ENCODE data around the gene PROS1.
A peak's percentile ranks its signal among the peaks of the same experiment; 100 is the strongest.

Gene PROS1

DNA sequence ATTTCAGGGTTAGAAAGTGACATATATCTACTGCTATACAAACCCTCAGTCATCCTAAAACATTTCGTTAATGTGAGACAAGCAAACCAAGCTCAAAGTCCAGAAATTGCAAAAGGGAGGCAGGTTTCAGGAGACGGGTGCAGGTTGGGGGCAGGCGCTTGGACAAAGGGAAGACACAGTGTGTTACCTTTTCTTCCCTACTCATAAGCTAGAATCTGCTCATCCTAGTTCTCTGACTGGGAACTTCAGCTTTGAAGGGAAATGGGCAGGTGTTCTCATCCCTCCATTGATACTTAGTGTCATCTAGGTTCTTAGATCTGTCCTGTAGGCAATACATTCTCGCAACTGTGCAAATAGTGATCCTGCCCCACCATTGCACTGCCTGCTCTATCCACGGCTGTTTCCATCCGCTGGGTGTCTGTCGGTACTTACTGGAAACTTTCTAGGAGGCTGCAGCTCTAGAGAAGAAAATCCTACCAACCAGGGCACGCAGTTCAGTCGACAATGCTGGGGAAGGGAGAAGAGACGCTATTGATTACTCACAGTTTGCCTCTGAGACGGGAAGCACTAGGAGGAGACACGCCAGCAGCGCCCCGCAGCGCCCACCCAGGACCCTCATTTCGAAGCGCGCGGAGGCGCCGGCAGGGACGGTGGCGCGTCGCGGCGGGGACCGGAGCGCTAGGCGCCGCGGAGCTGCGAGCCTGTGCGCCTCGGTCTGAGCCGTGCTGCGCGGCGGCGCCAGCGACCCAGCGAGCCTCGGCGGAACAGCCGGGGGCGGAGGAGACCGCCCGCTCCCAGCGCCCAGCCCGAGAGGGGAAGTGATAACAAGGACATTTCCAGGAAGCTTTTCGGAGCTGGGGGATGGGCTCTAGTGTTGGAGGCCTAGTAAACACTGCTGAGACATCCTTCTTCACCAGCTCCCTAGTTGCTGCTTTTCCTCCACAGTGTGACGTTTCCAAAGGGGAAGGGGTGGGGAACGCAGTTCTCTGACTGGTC is at the start of gene PROS1:
Gene PROS1 (minus strand): TSS at position 766 of the 996 bp plus-strand sequence. CDS start 147 bp downstream, at position 619.
- peak; percentile 35 for DNase-seq (ENCODE audit: low read depth)

DNA sequence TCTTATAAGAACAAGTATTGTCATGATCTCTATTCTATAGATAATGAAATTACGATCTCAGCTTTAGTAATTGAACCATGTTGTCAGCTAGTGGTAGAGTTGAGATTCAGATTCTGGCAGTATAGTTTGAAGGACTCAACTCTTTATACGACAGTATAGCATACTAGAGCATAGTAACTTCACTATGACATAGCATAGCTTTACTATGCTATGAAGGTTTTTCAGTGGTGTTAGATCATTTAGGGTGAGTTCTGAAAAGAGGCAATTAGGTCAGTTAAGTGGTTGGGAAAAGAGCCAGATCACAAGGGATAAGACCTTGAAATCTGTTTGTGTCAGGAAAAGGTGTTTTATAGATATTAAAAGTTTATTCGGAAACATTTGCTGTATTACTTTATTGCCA is 46.6 kb upstream of the PROS1 start:
- DNase-seq (ENCODE audit: low read depth): no peak

DNA sequence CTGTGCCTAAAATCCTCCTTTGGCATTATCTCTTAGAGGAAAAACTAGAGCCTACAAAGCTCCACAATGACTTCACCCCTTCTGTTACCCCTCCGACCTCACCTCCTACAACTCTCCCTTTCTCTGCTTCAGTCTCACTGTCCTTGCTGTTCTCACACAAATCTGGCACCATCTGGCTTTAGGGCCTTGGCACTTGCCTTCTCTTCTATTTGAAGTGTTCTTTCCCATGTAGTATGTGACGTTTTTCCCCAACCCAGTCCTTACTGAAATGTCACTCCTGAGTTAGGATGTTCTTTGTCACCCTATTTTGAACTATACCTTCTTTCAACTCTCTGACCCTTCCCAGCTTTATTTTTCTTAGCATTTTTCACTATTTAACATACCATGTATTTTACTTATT is 46.0 kb upstream of the PROS1 start:
- no peak for DNase-seq (ENCODE audit: low read depth)

DNA sequence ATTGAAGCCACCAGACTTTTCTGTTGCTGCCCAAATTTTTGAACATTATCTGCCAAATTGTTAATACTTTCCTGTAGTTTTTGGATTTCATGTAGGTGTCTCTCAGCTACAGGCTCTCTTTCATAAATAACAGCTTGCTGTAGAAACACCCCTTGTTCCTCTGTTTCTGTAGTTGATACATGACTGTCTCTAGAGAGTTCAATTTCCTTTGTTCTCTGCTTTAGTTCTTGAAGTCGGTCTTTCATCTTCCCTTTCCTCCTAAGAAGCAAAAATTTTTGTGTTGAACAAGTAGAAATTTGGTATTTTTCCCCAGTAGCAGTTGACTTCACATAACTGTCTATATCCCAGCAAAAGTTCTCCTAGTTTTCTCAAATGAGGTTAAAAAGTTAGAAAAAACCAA is 41.3 kb upstream of the PROS1 start:
- no peak for DNase-seq (ENCODE audit: low read depth)

DNA sequence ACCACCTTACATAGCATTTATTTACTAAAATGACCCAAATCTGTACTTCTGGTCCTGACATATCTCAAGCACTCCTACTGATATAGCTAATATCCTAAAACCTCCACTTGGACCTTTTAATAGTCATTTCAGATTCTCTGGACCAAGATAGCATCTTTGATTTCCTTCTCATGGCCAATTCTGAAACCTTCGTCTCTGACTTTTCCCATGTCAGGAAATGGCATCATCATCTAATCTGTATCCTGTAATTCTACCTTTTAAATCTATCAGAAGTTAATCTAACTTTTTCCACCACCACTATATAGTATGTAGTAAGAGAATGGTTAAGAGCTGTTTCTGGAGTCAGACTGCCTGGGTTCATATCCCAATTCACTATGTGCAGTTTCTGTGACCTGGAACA is 38.5 kb upstream of the PROS1 start:
- DNase-seq (ENCODE audit: low read depth): no peak

- DNase-seq (ENCODE audit: low read depth): no peak
Measured at GRCh38 chr3:94011233-94011711, 37.6 kb upstream of the PROS1 start.

- no peak for DNase-seq (ENCODE audit: low read depth)
Measured at GRCh38 chr3:94009608-94010007, 35.9 kb upstream of the PROS1 start.

GRCh38 chr3:94008253-94008652 is 34.6 kb upstream of the PROS1 start:
- no peak for DNase-seq (ENCODE audit: low read depth)

DNA sequence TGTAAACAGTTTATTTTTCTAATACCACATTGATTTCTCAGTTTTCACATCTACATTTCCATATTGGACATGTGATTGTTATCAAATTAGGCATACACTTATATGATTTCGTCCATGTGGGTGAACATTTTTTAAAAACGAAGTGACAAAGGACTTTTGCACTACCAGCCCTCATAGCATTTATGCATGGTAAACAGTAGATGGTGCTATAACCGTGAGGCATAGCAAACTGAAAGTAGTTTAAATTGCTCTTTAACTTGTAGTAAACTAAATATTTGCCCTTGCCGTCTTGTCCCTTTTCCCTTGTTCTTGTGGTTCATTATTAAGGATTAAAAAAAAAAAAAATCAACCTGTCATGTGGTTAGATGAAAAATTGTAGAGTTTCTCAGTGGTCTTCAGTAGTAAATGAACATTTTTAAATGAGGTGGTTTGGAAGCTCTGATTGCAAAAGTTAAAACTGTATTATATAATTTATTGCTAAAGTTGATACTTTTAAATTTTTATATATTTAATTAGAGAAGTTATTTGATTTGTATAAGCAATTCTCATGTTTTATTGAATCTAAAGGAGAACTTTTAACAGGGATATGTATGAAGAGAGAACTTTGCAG is 30.7 kb upstream of the PROS1 start:
- peak; percentile 27 for DNase-seq (ENCODE audit: low read depth)

GRCh38 chr3:94001827-94002495 is 28.3 kb upstream of the PROS1 start:
- no peak for DNase-seq (ENCODE audit: low read depth)

DNA sequence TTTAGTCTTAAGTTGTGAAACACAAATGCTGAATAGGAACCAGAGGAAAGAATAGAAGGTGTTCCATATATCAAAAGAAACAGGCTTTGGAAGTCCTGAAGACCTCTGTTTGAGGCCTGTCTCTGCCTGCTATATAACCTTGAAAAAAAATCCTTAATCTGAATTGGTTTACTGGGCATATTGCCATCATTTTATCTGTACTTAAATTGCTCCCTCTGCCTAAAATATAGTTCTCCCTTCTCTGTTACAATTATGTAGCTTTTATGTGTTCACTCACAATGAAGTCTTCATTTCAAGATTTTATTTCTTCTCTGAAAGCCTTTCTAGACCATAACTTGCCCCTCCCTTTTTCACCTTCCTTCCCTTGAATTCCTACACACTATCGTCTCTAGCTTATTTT is 27.5 kb upstream of the PROS1 start:
- no peak for DNase-seq (ENCODE audit: low read depth)

- no peak for DNase-seq (ENCODE audit: low read depth)
Measured at GRCh38 chr3:93994056-93994455, 20.4 kb upstream of the PROS1 start.

- no peak for DNase-seq (ENCODE audit: low read depth)
Measured at GRCh38 chr3:93992207-93992606, 18.5 kb upstream of the PROS1 start.

GRCh38 chr3:93991631-93992030 is 17.9 kb upstream of the PROS1 start:
- DNase-seq (ENCODE audit: low read depth): no peak

GRCh38 chr3:93989241-93989640 is 15.5 kb upstream of the PROS1 start:
- no peak for DNase-seq (ENCODE audit: low read depth)

DNA sequence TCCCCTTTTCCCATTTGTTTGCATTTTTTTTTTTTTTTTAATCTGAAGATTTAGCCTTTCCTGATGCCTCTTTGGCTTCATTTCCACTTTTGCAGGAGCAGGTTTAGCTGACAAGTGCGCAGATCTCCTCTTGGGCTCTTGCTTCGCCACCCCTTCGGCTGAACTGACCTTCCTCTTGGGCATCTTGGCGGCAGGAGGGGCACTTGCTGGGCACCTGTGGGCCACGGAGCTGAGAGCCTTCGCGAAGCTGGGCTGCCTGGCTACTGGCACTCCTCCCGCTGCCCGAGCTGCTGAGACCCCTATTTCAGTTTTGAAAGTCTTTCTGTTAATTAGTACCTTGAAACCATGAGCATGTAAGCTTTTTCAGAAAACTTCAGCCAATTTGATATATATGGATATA is 15.1 kb upstream of the PROS1 start:
- DNase-seq (ENCODE audit: low read depth): no peak

DNA sequence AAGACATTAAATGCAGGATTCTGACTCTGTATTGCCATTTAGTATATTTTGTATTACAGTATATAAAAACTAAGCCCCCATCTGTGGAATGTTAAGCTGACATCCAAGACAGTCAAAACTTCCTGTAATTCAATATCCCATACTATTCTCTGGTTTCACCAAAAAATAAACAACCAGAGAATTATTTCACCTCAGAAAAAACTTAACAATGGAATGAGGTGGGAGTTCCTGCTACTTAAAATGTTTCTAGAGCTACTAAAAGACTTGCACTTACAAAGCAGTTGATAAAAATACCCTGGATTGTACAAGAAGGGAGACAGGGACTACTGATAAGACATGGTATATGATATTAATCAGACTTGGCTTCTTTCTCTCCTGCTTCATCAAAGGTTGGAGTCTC is 14.6 kb upstream of the PROS1 start:
- DNase-seq (ENCODE audit: low read depth): no peak

- no peak for DNase-seq (ENCODE audit: low read depth)
Measured at GRCh38 chr3:93984618-93985017, 10.9 kb upstream of the PROS1 start.

GRCh38 chr3:93983408-93983807 is 9.7 kb upstream of the PROS1 start:
- no peak for DNase-seq (ENCODE audit: low read depth)

DNA sequence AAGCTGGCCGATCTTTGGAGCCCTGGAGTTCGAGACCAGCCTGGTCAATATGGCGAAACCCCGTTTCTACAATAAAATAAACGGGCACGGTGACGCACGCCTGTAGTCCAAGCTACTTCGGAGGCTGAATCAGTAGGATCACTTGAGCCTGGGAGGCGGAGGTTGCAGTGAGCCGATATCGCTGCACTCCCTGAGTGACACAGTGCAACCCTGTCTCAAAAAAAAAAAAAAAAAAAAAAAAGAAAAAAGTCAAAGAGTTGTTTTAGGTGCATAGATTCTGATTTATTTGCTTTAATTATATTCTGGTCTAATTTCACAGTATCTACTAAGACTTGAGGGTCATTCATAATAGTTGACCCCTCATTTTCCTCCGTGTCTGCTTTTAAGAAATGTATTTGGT is 8.0 kb upstream of the PROS1 start:
- no peak for DNase-seq (ENCODE audit: low read depth)

DNA sequence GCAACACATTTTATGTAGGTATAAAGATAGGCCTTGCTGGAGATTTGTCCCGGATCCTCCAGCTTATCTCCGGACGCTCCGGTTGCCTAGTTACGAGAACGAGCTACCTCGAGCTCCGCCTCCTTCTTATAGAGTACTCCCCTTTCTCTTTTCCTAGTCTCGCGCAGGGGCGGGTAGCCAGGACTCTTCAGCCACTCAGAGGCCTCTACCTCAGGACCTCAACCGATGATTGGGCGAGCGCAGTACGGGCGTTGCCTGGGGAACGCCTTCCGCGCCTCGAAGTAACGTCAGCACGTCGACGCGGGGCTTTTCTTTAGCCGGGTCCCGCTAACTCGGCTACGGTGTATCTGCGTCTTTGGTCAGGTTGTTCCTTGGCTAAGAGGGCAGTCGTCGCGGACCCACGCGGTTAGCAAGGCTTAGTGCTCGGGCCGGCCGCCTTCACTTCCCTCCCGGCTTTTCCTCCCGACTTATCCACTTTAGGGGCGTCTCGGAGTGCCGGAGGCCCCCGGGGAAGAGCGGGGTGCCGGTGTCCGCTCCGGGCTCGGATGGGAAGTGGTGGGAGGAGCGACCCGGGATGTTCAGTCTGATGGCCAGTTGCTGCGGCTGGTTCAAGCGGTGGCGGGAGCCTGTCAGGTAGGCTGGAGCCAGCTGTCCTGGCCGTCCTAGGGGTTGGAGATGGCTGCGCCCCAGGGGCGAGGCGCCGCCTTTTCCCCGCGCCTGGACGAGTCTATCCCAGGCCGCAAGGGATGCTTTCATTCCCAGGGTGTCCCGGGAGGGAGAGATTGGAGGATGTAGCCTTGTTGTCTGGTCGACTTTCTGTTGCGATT is 6.4 kb upstream of the PROS1 start, which contains the start of gene ARL13B:
Gene ARL13B (plus strand): TSS at position 306 of the 827 bp plus-strand sequence. CDS start 269 bp downstream, at position 575.
- DNase-seq (ENCODE audit: low read depth): peak; percentile 97

DNA sequence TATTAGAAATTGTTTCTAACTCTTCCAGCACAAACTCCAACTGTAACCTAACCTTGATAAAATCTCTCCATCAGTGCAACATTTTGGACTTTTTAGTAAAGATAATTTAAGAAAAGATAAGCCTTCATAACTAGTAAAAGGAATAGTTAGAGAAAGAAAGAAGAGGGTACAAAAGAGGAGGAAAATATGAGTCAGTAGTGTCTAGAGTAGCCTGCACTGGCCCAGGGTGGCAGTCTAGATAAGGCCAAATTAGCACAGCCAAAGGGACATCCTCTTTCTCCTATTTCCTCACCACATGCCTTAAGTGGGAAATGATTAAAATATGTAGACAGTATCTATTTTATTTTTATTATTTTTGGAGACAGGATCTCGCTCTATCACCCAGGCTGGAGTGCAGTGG is 3.7 kb downstream of the PROS1 start:
- no peak for DNase-seq (ENCODE audit: low read depth)
